ENCODE measurements around the gene CEP83.

DNA sequence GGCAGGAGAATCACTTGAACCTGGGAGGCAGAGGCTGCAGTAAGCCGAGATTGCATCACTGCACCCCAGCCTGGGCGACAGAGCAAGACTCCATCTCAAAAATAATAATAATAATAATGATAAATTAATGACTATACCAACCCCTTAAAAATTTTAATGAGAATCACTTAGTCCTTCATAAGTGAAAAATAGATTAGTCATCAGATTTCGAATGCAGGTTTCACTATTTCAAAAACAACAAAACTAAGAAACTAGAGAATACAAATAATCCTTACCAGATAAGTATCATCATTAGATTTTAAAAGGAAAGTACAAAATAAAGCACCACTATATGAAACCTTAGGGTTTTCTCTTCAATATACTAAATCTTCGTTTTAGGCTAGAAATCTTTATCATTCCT is 62.3 kb downstream of the CEP83 start:
- TF ChIP-seq, protein P1, sequence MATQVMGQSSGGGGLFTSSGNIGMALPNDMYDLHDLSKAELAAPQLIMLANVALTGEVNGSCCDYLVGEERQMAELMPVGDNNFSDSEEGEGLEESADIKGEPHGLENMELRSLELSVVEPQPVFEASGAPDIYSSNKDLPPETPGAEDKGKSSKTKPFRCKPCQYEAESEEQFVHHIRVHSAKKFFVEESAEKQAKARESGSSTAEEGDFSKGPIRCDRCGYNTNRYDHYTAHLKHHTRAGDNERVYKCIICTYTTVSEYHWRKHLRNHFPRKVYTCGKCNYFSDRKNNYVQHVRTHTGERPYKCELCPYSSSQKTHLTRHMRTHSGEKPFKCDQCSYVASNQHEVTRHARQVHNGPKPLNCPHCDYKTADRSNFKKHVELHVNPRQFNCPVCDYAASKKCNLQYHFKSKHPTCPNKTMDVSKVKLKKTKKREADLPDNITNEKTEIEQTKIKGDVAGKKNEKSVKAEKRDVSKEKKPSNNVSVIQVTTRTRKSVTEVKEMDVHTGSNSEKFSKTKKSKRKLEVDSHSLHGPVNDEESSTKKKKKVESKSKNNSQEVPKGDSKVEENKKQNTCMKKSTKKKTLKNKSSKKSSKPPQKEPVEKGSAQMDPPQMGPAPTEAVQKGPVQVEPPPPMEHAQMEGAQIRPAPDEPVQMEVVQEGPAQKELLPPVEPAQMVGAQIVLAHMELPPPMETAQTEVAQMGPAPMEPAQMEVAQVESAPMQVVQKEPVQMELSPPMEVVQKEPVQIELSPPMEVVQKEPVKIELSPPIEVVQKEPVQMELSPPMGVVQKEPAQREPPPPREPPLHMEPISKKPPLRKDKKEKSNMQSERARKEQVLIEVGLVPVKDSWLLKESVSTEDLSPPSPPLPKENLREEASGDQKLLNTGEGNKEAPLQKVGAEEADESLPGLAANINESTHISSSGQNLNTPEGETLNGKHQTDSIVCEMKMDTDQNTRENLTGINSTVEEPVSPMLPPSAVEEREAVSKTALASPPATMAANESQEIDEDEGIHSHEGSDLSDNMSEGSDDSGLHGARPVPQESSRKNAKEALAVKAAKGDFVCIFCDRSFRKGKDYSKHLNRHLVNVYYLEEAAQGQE (IDR thresholded peaks at IDR 0.05; ENCODE audit: insufficient replicate concordance, low read depth) = no peak
- TF ChIP-seq, protein P2, sequence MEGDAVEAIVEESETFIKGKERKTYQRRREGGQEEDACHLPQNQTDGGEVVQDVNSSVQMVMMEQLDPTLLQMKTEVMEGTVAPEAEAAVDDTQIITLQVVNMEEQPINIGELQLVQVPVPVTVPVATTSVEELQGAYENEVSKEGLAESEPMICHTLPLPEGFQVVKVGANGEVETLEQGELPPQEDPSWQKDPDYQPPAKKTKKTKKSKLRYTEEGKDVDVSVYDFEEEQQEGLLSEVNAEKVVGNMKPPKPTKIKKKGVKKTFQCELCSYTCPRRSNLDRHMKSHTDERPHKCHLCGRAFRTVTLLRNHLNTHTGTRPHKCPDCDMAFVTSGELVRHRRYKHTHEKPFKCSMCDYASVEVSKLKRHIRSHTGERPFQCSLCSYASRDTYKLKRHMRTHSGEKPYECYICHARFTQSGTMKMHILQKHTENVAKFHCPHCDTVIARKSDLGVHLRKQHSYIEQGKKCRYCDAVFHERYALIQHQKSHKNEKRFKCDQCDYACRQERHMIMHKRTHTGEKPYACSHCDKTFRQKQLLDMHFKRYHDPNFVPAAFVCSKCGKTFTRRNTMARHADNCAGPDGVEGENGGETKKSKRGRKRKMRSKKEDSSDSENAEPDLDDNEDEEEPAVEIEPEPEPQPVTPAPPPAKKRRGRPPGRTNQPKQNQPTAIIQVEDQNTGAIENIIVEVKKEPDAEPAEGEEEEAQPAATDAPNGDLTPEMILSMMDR (IDR thresholded peaks at IDR 0.05; ENCODE audit: insufficient read depth, low read length) = no peak
